Measurements from ENCODE around the gene BPGM. TPM values are rescaled to one million over a fixed set of nuclear protein-coding genes. Genes with fewer than 3 reads are reported as not detected.
A peak's percentile ranks its signal among the peaks of the same experiment; 100 is the strongest.

The BPGM gene
- total and polyA plus RNA-seq, 7 donors: 9.0 to 22.8 (median 14.8) TPM

- Histone ChIP-seq H3K36me3 (no peaks in the 10 kb centered on the region), H3K9me3 (no peaks in the 10 kb centered on the region), H3K27me3 (no peaks in the 10 kb centered on the region), H3K27ac (peak overlapping the region; percentile 72 to 87 (median 78)), H3K4me3 (no peak overlapping the region), H3K4me1 (peaks cover 0 to 76% (median 60%) of the 10 kb centered on the region in 4 donors)
- DNase-seq: no peak
- 73 to 79% methylated on average over 5 of the region's 5 CpGs for WGBS, 2 donors
- TF ChIP-seq POLR2A (IDR thresholded peaks at IDR 0.05) (no peak), POLR2AphosphoS5 (IDR thresholded peaks at IDR 0.05) (no peak), EP300 (IDR thresholded peaks at IDR 0.05) (no peak), CTCF (IDR thresholded peaks at IDR 0.05) (no peak)
- intact Hi-C loops (cut with DNase I): loop anchor here (5.0 kb wide), 1 partner anchor 53 kb away; the partner anchor contains the start of gene CALD1
Measured at GRCh38 chr7:134723892-134724291, 77.2 kb downstream of the BPGM start.

GRCh38 chr7:134724606-134725005, 78.0 kb downstream of the BPGM start:
- Histone ChIP-seq H3K4me1 (peaks cover 0 to 76% (median 64%) of the 10 kb centered on the region in 4 donors), H3K4me3 (no peak overlapping the region), H3K9me3 (no peaks in the 10 kb centered on the region), H3K27ac (peak overlapping the region; percentile 72 to 87 (median 78)), H3K36me3 (no peaks in the 10 kb centered on the region), H3K27me3 (no peaks in the 10 kb centered on the region)
- intact Hi-C loops (cut with DNase I): loop anchor here (5.0 kb wide), 1 partner anchor 53 kb away; the partner anchor contains the start of gene CALD1
- no peak for DNase-seq
- 21 to 39% methylated on average over 2 of the region's 2 CpGs for WGBS, 2 donors
- TF ChIP-seq POLR2A (IDR thresholded peaks at IDR 0.05) (no peak), CTCF (IDR thresholded peaks at IDR 0.05) (peak in 1 of 4 experiments; percentile 32), EP300 (IDR thresholded peaks at IDR 0.05) (no peak)

GRCh38 chr7:134726581-134726980, 79.9 kb downstream of the BPGM start:
- Histone ChIP-seq H3K27me3 (no peaks in the 10 kb centered on the region), H3K9me3 (no peaks in the 10 kb centered on the region), H3K4me1 (peaks cover 0 to 78% (median 62%) of the 10 kb centered on the region in 4 donors), H3K27ac (peak overlapping the region; percentile 42 to 92 (median 82)), H3K4me3 (no peak overlapping the region), H3K36me3 (no peaks in the 10 kb centered on the region)
- peak in 1 of 4 donors; percentile 51 for TF ChIP-seq POLR2AphosphoS5 (IDR thresholded peaks at IDR 0.05)
- peak in 1 of 4 donors; percentile 62 for TF ChIP-seq EP300 (IDR thresholded peaks at IDR 0.05)
- no peak for TF ChIP-seq CTCF (IDR thresholded peaks at IDR 0.05)
- no peak for TF ChIP-seq POLR2A (IDR thresholded peaks at IDR 0.05)
- intact Hi-C loops (cut with DNase I): no loop called here
- peak; percentile 67 for DNase-seq
- WGBS, 2 donors: 69 to 70% methylated on average over 2 of the region's 2 CpGs

GRCh38 chr7:134727711-134728110, 81.1 kb downstream of the BPGM start:
- TF ChIP-seq CTCF (IDR thresholded peaks at IDR 0.05): no peak
- no peak for TF ChIP-seq POLR2A (IDR thresholded peaks at IDR 0.05)
- TF ChIP-seq POLR2AphosphoS5 (IDR thresholded peaks at IDR 0.05): no peak
- TF ChIP-seq EP300 (IDR thresholded peaks at IDR 0.05): no peak
- no peak for DNase-seq
- Histone ChIP-seq H3K4me3 (no peak overlapping the region), H3K27me3 (no peaks in the 10 kb centered on the region), H3K36me3 (no peaks in the 10 kb centered on the region), H3K9me3 (no peaks in the 10 kb centered on the region), H3K27ac (peak overlapping the region; percentile 75 to 92 (median 82)), H3K4me1 (peaks cover 0 to 77% (median 58%) of the 10 kb centered on the region in 4 donors)
- intact Hi-C loops (cut with DNase I): no loop called here
- 80 to 87% methylated on average over 3 of the region's 3 CpGs for WGBS, 2 donors

Other genes with a start within 250 kb of the BPGM start
- gene AKR1B1, start 187.8 kb upstream of the BPGM start, total RNA-seq: 10 to 100 TPM; 35.8 to 59.2 (median 50.0) TPM
- 10 to 100 TPM; 40.3 to 50.5 (median 44.4) TPM for gene AKR1B1, start 187.8 kb upstream of the BPGM start, polyA plus RNA-seq
- under 1 TPM; 0.36 to 0.66 (median 0.55) TPM for gene AKR1B10, start 119.3 kb upstream of the BPGM start, total RNA-seq
- gene AKR1B10, start 119.3 kb upstream of the BPGM start, polyA plus RNA-seq: 100 to 1,000 TPM in 2 of 3 donors, 10 to 100 TPM in 1; 81.3 to 332 (median 186) TPM
- not detected for gene AKR1B15, start 97.7 kb upstream of the BPGM start, total RNA-seq
- under 1 TPM in 1 of 3 donors, not detected in 2; 0.22 TPM for gene AKR1B15, start 97.7 kb upstream of the BPGM start, polyA plus RNA-seq
- 1,000 to 10,000 TPM; 1,069 to 2,150 (median 1,500) TPM for gene CALD1, start 132.8 kb downstream of the BPGM start, total RNA-seq
- 100 to 1,000 TPM in 1 of 3 donors, 10 to 100 TPM in 2; 34.7 to 125 (median 79.3) TPM for gene CALD1, start 132.8 kb downstream of the BPGM start, polyA plus RNA-seq